Tibial artery (tissue), 4 donors: ENCODE data around the gene TSBP1.

ENCODE experiments used
- DNase-seq, 2 donors: peaks; one replicate each; pipeline ENCODE4 v3.0.0-alpha.2; 2019
- H3K27ac ChIP-seq, 2 donors: fragments of 200-600 bp; sonication (generic) in 1 of 2; 1 replicate in 1 of 2; 2 replicates in 1 of 2; pipeline ENCODE4 v1.5.1; 2018 to 2019; ENCODE audit warnings: mild to moderate bottlenecking in 1 of 2
- H3K27me3 ChIP-seq, 2 donors: fragments of 200-600 bp; sonication (generic) in 1 of 2; one replicate each; pipeline versions ENCODE4 v1.5.1 to v1.6.0; 2016 to 2019
- H3K36me3 ChIP-seq, 3 donors: fragments of 200-600 bp; sonication (generic) in 2 of 3; one replicate each; pipeline ENCODE4 v1.5.1; 2016 to 2019; ENCODE audit warnings: mild to moderate bottlenecking in 2 of 3
- H3K4me1 ChIP-seq, 4 donors: fragments of 200-600 bp; sonication (generic) in 2 of 4; 1 replicate in 3 of 4; 2 replicates in 1 of 4; pipeline ENCODE4 v1.5.1; 2016 to 2019
- H3K4me3 ChIP-seq, 2 donors: fragments of 200-600 bp; sonication (generic) in 1 of 2; 1 replicate in 1 of 2; 2 replicates in 1 of 2; pipeline ENCODE4 v1.5.1; 2018 to 2019; ENCODE audit warnings: mild to moderate bottlenecking in 2 of 2
- H3K9me3 ChIP-seq, 3 donors: fragments of 200-600 bp; sonication (generic) in 1 of 3; one replicate each; pipeline ENCODE4 v1.5.1; 2016 to 2019
- CTCF ChIP-seq, 2 experiments: fragments of 200-600 bp in 1 of 2; fragments of 450-650 bp in 1 of 2; IDR thresholded peaks; one replicate each; pipeline ENCODE4 v1.5.1; 2017 to 2019; ENCODE audit warnings: antibody characterized with exemption in 2 of 2, mild to moderate bottlenecking in 1 of 2, moderate library complexity in 1 of 2
- intact Hi-C: fragments of 100-400 bp; cut with DNase I; formaldehyde crosslinking; loops from one replicate; pipeline ENCODE4 v1.15.0; 2023; ENCODE audit warnings: low total_unique reads

Gene TSBP1

GRCh38 chr6:32247401-32247800 is 124.3 kb downstream of the TSBP1 start:
- intact Hi-C loops: no loop called here

GRCh38 chr6:32244946-32245398 is 126.7 kb downstream of the TSBP1 start:
- Histone ChIP-seq H3K4me1 (peaks cover 0 to 7% (median 3%) of the 10 kb centered on the region in 4 donors), H3K4me3 (peak overlapping the region; percentile 16 to 37), H3K9me3 (no peaks in the 10 kb centered on the region), H3K27ac (peak overlapping the region; percentile 30 to 35), H3K36me3 (no peaks in the 10 kb centered on the region), H3K27me3 (peaks cover 0 to 4% of the 10 kb centered on the region in 2 donors)
- peak; percentile 78 to 87 for DNase-seq
- TF ChIP-seq CTCF (IDR thresholded peaks at IDR 0.05): peak; percentile 88 to 89
- intact Hi-C loops: no loop called here

More at GRCh38 chr6:32247401-32247800, 124.3 kb downstream of the TSBP1 start:
- Histone ChIP-seq H3K36me3 (no peaks in the 10 kb centered on the region), H3K27me3 (peaks cover 0 to 4% of the 10 kb centered on the region in 2 donors), H3K4me3 (no peak overlapping the region), H3K4me1 (peaks cover 0 to 7% (median 3%) of the 10 kb centered on the region in 4 donors), H3K27ac (no peak overlapping the region), H3K9me3 (no peaks in the 10 kb centered on the region)
- no peak for DNase-seq
- TF ChIP-seq CTCF (IDR thresholded peaks at IDR 0.05): no peak

GRCh38 chr6:32244270-32244669 is 127.4 kb downstream of the TSBP1 start:
- H3K36me3 ChIP-seq: no peaks in the 10 kb centered on the region
- peaks cover 0 to 7% (median 3%) of the 10 kb centered on the region in 4 donors for H3K4me1 ChIP-seq
- no peak for TF ChIP-seq CTCF (IDR thresholded peaks at IDR 0.05)
- H3K9me3 ChIP-seq: no peaks in the 10 kb centered on the region
- intact Hi-C loops: no loop called here
- peak; percentile 74 to 77 for DNase-seq
- peak overlapping the region; percentile 16 to 37 for H3K4me3 ChIP-seq
- peaks cover 0 to 4% of the 10 kb centered on the region in 2 donors for H3K27me3 ChIP-seq
- H3K27ac ChIP-seq: peak overlapping the region in 1 of 2 donors; percentile 30
